ENCODE measurements around the gene FZD7. TPM values are rescaled to one million over a fixed set of nuclear protein-coding genes. Genes with fewer than 3 reads are reported as not detected.

The FZD7 gene
- polyA plus RNA-seq, 1 experiment, result 42.9 TPM

DNA sequence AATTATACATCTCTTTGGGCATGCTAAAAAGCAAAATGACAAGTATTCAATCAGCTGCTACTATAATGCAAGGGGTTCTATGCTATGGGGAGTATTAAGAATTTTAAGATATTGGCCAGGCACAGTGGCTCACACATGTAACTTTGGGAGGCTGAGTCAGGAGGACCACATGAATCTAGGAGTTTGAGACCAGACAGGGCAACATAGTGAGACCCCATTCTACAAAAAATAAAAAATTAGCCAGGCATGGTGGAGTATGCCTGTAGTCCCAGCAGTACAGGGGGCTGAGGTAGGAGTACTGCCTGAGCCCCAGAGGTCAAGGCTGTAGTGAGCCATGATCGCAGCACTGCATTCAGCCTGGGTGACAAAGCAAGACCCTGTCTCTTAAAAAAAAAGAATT is 33.9 kb downstream of the FZD7 start:
- H3K27me3 ChIP-seq (ENCODE audit: control insufficient read depth, insufficient read depth, low read length), result no peaks in the 10 kb centered on the region
- POLR2A ChIA-PET, result interaction anchor here (0.7 kb wide), 1 partner anchor 118 kb away, joined by 3 read pairs; no protein-coding TSS in a partner anchor

GRCh38 chr2:202069170-202070067 is 35.8 kb downstream of the FZD7 start:
- Histone ChIP-seq H3K4me3 (ENCODE audit: low read depth, low read length) (no peak overlapping the region), H3K9me3 (ENCODE audit: control insufficient read depth, insufficient read depth, low read length) (no peaks in the 10 kb centered on the region), H3K27me3 (ENCODE audit: control insufficient read depth, insufficient read depth, low read length) (no peaks in the 10 kb centered on the region), H3K27ac (ENCODE audit: low read depth, low read length) (no peak overlapping the region)
- POLR2A ChIA-PET, result no interaction called here
- no peak for DNase-seq (ENCODE audit: low read depth, low spot score)
- TF ChIP-seq, protein P1, sequence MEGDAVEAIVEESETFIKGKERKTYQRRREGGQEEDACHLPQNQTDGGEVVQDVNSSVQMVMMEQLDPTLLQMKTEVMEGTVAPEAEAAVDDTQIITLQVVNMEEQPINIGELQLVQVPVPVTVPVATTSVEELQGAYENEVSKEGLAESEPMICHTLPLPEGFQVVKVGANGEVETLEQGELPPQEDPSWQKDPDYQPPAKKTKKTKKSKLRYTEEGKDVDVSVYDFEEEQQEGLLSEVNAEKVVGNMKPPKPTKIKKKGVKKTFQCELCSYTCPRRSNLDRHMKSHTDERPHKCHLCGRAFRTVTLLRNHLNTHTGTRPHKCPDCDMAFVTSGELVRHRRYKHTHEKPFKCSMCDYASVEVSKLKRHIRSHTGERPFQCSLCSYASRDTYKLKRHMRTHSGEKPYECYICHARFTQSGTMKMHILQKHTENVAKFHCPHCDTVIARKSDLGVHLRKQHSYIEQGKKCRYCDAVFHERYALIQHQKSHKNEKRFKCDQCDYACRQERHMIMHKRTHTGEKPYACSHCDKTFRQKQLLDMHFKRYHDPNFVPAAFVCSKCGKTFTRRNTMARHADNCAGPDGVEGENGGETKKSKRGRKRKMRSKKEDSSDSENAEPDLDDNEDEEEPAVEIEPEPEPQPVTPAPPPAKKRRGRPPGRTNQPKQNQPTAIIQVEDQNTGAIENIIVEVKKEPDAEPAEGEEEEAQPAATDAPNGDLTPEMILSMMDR (IDR thresholded peaks at IDR 0.05; ENCODE audit: low read depth, low read length), result no peak
- CTCF ChIA-PET, result no interaction called here

More for the DNA sequence above, 33.9 kb downstream of the FZD7 start:
- Histone ChIP-seq H3K4me3 (ENCODE audit: low read depth, low read length) (no peak overlapping the region), H3K27ac (ENCODE audit: low read depth, low read length) (no peak overlapping the region), H3K9me3 (ENCODE audit: control insufficient read depth, insufficient read depth, low read length) (no peaks in the 10 kb centered on the region)
- CTCF ChIA-PET, result no interaction called here
- TF ChIP-seq, protein P1 (IDR thresholded peaks at IDR 0.05; ENCODE audit: low read depth, low read length), result no peak
- DNase-seq (ENCODE audit: low read depth, low spot score), result no peak

DNA sequence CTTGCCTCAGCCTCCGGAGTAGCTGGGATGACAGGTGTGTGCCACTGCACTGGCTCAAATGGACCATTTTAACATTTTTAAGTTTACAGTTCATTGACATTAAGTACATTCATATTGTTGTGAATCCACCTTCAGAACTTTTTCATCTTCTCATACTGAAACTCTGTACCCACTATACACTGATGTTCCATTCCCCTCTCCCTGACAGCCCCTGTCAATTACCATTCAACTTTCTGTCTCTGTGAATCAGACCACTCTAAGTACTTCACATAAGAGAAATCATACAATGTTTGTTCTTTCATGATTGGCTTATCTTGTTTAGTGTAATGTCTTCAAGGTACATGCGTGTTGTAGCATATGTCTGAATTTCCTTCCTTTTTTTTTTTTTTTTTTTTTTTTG is 37.5 kb downstream of the FZD7 start:
- POLR2A ChIA-PET, result no interaction called here
- H3K9me3 ChIP-seq (ENCODE audit: control insufficient read depth, insufficient read depth, low read length), result no peaks in the 10 kb centered on the region

DNA sequence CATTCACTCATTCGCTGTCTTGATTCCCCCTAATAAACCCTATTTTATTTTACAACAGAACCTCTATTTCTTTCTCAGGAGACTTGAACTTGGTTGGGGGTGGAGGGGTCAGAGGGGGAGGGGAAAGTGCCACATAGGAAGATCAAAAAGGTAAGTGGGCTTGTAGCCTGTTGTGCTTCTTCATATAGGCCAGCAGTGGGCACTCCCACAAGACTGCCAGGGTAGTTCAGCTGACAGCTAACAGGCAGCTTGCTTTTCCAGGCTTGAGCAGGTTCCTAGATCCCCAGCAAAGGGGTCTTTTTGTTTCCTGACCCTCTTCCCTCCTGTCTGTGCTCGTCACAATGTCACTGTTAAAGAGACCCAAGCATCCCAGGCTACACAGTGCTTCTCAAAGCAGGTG is 38.6 kb downstream of the FZD7 start:
- TF ChIP-seq, protein P1 (IDR thresholded peaks at IDR 0.05; ENCODE audit: low read depth, low read length), result peak; percentile 27; the same call in 1 of the 2 replicates
- DNase-seq (ENCODE audit: low read depth, low spot score), result no peak
- Histone ChIP-seq H3K27ac (ENCODE audit: low read depth, low read length) (no peak overlapping the region), H3K9me3 (ENCODE audit: control insufficient read depth, insufficient read depth, low read length) (no peaks in the 10 kb centered on the region), H3K27me3 (ENCODE audit: control insufficient read depth, insufficient read depth, low read length) (no peaks in the 10 kb centered on the region), H3K4me3 (ENCODE audit: low read depth, low read length) (no peak overlapping the region)
- ChIA-PET POLR2A (no interaction called here), CTCF (interaction anchor here (0.6 kb wide), 1 partner anchor 243 kb away, joined by 3 read pairs; no protein-coding TSS in a partner anchor)

More for the DNA sequence above, 37.5 kb downstream of the FZD7 start:
- CTCF ChIA-PET, result no interaction called here
- Histone ChIP-seq H3K27ac (ENCODE audit: low read depth, low read length) (no peak overlapping the region), H3K4me3 (ENCODE audit: low read depth, low read length) (no peak overlapping the region), H3K27me3 (ENCODE audit: control insufficient read depth, insufficient read depth, low read length) (no peaks in the 10 kb centered on the region)
- TF ChIP-seq, protein P1 (IDR thresholded peaks at IDR 0.05; ENCODE audit: low read depth, low read length), result no peak
- DNase-seq (ENCODE audit: low read depth, low spot score), result no peak

DNA sequence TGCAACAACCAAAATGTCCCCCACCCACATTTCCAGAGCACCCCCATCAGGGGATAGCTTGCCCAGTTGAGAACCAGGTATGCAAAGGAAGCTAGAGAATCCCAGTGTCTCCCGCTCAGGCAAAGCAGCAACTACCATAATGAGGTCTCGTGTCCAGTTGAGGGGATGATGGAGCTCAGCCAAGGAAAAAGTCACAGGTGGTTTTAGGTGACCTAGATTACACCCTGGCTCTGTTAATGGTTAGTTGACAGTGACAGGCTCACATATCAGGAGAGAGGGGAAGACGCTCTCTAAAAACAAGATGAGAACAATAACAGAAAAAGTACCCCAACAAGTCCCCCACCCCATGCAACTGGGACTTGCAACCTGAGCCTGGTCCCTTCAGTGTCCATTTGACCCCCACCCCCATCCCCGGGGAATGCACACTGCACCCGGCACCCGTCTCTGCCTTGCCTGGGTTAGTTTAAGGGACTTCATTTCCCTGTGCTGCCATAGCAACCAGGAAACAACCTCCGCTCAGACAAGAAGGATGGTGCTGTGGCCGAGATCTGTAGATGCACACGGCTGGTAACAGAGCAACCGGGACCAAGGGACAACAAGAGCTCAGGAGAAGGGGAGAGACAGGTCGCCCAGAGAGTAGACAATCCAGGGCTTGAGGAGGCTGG is 39.2 kb downstream of the FZD7 start, which contains the start of gene KIAA2012:
TSS of gene KIAA2012 (plus strand) at position 519 of the 665 bp plus-strand sequence. CDS start 373 bp downstream, outside the sequence.
- TF ChIP-seq, protein P1 (IDR thresholded peaks at IDR 0.05; ENCODE audit: low read depth, low read length), result no peak
- no peak within 1 kb of the TSS for H3K4me3 ChIP-seq (ENCODE audit: low read depth, low read length)
- CTCF ChIA-PET, result no interaction called here
- no peak for DNase-seq (ENCODE audit: low read depth, low spot score)
- H3K27me3 ChIP-seq (ENCODE audit: control insufficient read depth, insufficient read depth, low read length), result no peaks in the 10 kb centered on the region
- POLR2A ChIA-PET, result no interaction called here
- H3K9me3 ChIP-seq (ENCODE audit: control insufficient read depth, insufficient read depth, low read length), result no peaks in the 10 kb centered on the region
- H3K27ac ChIP-seq (ENCODE audit: low read depth, low read length), result no peak within 1 kb of the TSS

Data from AG04450 (cell line).